Measurements from ENCODE around the gene TMEM179. TPM values are rescaled to one million over a fixed set of nuclear protein-coding genes. Genes with fewer than 3 reads are reported as not detected.
"Not testable (repeated sequence)": the region's sequence is repeated elsewhere in the genome, so short reads cannot be mapped to it uniquely, and the experiment has no call there.

The TMEM179 gene
- polyA plus RNA-seq, 1 experiment: 0.10 TPM

GRCh38 chr14:104639885-104640548 is 35.4 kb upstream of the TMEM179 start:
- peaks cover 15% of the 10 kb centered on the region for H3K27me3 ChIP-seq (ENCODE audit: control insufficient read depth, insufficient read depth, low read length)
- no peak overlapping the region for H3K27ac ChIP-seq (ENCODE audit: low read depth, low read length)
- H3K9me3 ChIP-seq (ENCODE audit: control insufficient read depth, insufficient read depth, low read length): no peaks in the 10 kb centered on the region
- H3K4me3 ChIP-seq (ENCODE audit: low read depth, low read length): no peak overlapping the region
- no peak for DNase-seq (ENCODE audit: low read depth, low spot score)
- POLR2A ChIA-PET: interaction anchor here (0.6 kb wide), 1 partner anchor 29 kb away, joined by 4 read pairs; no protein-coding TSS in a partner anchor
- CTCF ChIA-PET: interaction anchor here (0.6 to 1.0 kb wide), 5 partner anchors 25 to 564 kb away, joined by 3 to 10 read pairs (median 3); no protein-coding TSS in a partner anchor
- peak; percentile 88 for TF ChIP-seq CTCF (IDR thresholded peaks at IDR 0.05; ENCODE audit: low read depth, low read length)

- Histone ChIP-seq H3K27ac (ENCODE audit: low read depth, low read length) (no peak overlapping the region), H3K4me3 (ENCODE audit: low read depth, low read length) (no peak overlapping the region), H3K9me3 (ENCODE audit: control insufficient read depth, insufficient read depth, low read length) (no peaks in the 10 kb centered on the region), H3K27me3 (ENCODE audit: control insufficient read depth, insufficient read depth, low read length) (peaks cover 13% of the 10 kb centered on the region)
- no peak for TF ChIP-seq CTCF (IDR thresholded peaks at IDR 0.05; ENCODE audit: low read depth, low read length)
- DNase-seq (ENCODE audit: low read depth, low spot score): no peak
- ChIA-PET CTCF (interaction anchor here (0.9 kb wide), 1 partner anchor 563 kb away, joined by 3 read pairs; no protein-coding TSS in a partner anchor), POLR2A (interaction anchor here (0.6 kb wide), 1 partner anchor 30 kb away, joined by 4 read pairs; no protein-coding TSS in a partner anchor)
Observed at GRCh38 chr14:104639471-104639870, 34.9 kb upstream of the TMEM179 start.

DNA sequence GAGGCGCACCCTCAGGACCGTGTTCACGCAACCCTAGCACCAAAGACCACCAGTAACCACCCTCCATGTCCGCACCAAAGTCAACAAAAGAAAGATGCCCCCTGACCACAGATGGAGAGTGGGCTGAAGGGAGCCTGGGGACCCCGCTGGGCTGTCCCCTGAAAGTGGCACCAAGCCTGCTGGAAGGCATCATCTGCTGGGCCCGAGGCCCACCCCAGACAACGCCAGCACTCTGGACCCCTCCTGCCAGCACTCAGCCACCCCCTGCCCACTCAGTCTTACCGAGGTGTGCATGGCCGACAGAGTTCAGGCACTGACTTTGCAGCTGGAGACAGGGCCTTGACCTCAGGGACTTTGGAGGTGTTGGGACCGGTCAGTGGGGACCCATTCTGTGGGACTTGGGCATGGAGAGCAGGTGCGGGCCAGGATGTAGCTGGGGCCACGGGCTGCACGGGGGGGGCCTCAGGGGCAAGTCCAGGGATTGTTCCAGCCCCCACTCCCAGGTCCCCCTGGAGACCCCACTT is 34.4 kb upstream of the TMEM179 start:
- POLR2A ChIA-PET: no interaction called here
- CTCF ChIA-PET: interaction anchor here (0.9 kb wide), 1 partner anchor 563 kb away, joined by 3 read pairs; no protein-coding TSS in a partner anchor
- Histone ChIP-seq H3K9me3 (ENCODE audit: control insufficient read depth, insufficient read depth, low read length) (no peaks in the 10 kb centered on the region), H3K27me3 (ENCODE audit: control insufficient read depth, insufficient read depth, low read length) (peaks cover 12% of the 10 kb centered on the region), H3K4me3 (ENCODE audit: low read depth, low read length) (no peak overlapping the region), H3K27ac (ENCODE audit: low read depth, low read length) (no peak overlapping the region)
- DNase-seq (ENCODE audit: low read depth, low spot score): no peak
- TF ChIP-seq CTCF (IDR thresholded peaks at IDR 0.05; ENCODE audit: low read depth, low read length): no peak

DNA sequence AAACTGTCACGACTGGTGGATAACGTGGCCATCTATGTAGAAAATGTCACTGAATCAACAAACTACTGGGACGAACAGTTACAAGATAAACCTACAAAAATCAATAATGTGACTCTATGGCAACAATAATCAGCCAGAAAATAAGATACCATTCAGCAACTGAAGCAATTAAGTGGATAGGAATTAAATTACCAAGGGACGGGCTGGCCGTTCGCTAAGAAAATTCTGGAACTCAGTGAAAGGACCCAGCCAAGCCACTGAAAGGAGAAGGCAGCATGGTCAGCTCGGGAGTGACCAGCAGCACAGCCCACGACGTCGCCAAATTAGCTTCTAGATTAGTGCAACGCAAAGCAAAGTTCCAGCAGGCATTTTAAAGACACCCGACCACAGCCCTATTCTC is 33.6 kb upstream of the TMEM179 start:
- ChIA-PET CTCF (no interaction called here), POLR2A (no interaction called here)
- Histone ChIP-seq H3K9me3 (ENCODE audit: control insufficient read depth, insufficient read depth, low read length) (no peaks in the 10 kb centered on the region), H3K27ac (ENCODE audit: low read depth, low read length) (no peak overlapping the region), H3K4me3 (ENCODE audit: low read depth, low read length) (no peak overlapping the region), H3K27me3 (ENCODE audit: control insufficient read depth, insufficient read depth, low read length) (peaks cover 11% of the 10 kb centered on the region)
- no peak for DNase-seq (ENCODE audit: low read depth, low spot score)
- TF ChIP-seq CTCF (IDR thresholded peaks at IDR 0.05; ENCODE audit: low read depth, low read length): no peak

DNA sequence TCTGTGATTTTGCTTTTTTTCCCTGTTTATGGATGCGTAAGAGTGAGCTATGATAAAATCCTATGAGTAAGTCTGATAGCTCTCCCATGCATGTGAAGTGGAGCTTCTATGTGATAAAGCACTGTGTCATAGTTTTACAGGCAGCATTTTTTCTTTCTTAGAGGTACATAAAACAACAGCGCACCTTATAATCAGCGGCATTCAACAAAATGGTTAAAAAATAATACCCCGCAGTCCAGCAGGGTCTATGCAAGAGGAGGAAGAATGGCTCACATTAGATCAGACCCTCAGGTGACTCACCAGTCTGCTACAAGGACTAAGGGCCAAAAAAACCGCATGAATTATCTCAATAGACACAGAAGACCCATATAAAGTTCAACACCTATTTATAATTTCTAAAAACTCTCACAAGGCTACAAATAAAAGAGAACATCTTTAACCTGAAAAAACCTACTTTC is 33.0 kb upstream of the TMEM179 start:
- no peak overlapping the region for H3K27ac ChIP-seq (ENCODE audit: low read depth, low read length)
- POLR2A ChIA-PET: no interaction called here
- peaks cover 16% of the 10 kb centered on the region for H3K27me3 ChIP-seq (ENCODE audit: control insufficient read depth, insufficient read depth, low read length)
- CTCF ChIA-PET: no interaction called here
- TF ChIP-seq CTCF (IDR thresholded peaks at IDR 0.05; ENCODE audit: low read depth, low read length): no peak
- DNase-seq (ENCODE audit: low read depth, low spot score): no peak
- H3K9me3 ChIP-seq (ENCODE audit: control insufficient read depth, insufficient read depth, low read length): no peaks in the 10 kb centered on the region
- no peak overlapping the region for H3K4me3 ChIP-seq (ENCODE audit: low read depth, low read length)

DNA sequence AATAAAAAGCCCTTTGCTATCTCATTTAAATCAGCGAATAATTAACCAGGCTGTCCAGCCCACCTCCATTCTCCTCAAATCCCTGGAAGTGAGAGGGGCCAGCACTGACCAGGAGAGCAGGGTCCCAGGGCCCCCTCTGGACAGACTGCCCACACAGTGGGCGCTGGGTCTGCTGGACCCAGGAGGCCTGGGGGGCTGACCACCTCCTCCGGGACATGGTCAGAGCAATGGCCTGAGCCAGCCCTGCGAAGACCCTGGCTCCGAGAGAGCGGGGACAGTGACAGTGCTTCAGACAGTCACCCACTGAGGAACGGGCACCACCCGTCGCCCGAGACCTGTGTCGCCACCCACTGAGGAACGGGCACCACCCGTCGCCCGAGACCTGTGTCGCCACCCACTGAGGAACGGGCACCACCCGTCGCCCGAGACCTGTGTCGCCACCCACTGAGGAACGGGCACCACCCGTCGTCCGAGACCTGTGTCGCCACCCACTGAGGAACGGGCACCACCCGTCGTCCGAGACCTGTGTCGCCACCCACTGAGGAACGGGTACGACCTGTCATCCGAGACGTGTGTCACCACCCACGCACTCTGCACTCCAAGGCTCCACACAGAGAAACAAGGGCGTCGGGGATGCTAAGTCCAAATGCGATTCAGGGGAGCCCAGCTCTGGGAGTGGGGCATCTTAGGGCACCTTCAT is 32.4 kb upstream of the TMEM179 start:
- peaks cover 18% of the 10 kb centered on the region for H3K27me3 ChIP-seq (ENCODE audit: control insufficient read depth, insufficient read depth, low read length)
- H3K4me3 ChIP-seq (ENCODE audit: low read depth, low read length); DNase-seq (ENCODE audit: low read depth, low spot score); POLR2A ChIA-PET; H3K27ac ChIP-seq (ENCODE audit: low read depth, low read length); H3K9me3 ChIP-seq (ENCODE audit: control insufficient read depth, insufficient read depth, low read length): not testable (repeated sequence)
- CTCF ChIA-PET: interaction anchor here (1.4 kb wide), 1 partner anchor 559 kb away, joined by 3 read pairs; no protein-coding TSS in a partner anchor

Data from AG04450 (cell line).